Gastroesophageal sphincter (tissue), 3 donors: ENCODE results near the gene TPMT.

ENCODE experiments used
- CTCF ChIP-seq, 4 experiments: fragments of 200-600 bp in 2 of 4; fragments of 450-650 bp in 2 of 4; sonication (generic) in 1 of 4; IDR thresholded peaks; one replicate each; pipeline ENCODE4 v1.5.1; 2017 to 2019; ENCODE audit warnings: antibody characterized with exemption in 4 of 4, mild to moderate bottlenecking in 2 of 4, moderate library complexity in 2 of 4
- POLR2A ChIP-seq, 2 donors: fragments of 450-650 bp; IDR thresholded peaks; one replicate each; pipeline ENCODE4 v1.6.1; 2017; ENCODE audit warnings: antibody characterized with exemption in 2 of 2, mild to moderate bottlenecking in 2 of 2, moderate library complexity in 1 of 2

GRCh38 chr6:18132346-18132745 is 22.5 kb downstream of the TPMT start:
- TF ChIP-seq CTCF (IDR thresholded peaks at IDR 0.05): no peak
- no peak for TF ChIP-seq POLR2A (IDR thresholded peaks at IDR 0.05)
